ENCODE data around the gene DCXR.

DCXR gene

GRCh38 chr17:82037092-82037888, at the start of gene DCXR:
DCXR (minus strand) TSS chr17:82037697; CDS start chr17:82037682, 15 bp downstream.
- DNase-seq = peak; percentile 96

- DNase-seq = no peak
These were observed 48.7 kb upstream of the DCXR start for GRCh38 chr17:82085931-82086764.

GRCh38 chr17:82085031-82085861, 47.7 kb upstream of the DCXR start:
- DNase-seq = no peak

GRCh38 chr17:82084373-82085030, 47.0 kb upstream of the DCXR start:
- no peak for DNase-seq

- no peak for DNase-seq
These were observed 46.2 kb upstream of the DCXR start for GRCh38 chr17:82083533-82084359.

- DNase-seq = no peak
These were observed 45.5 kb upstream of the DCXR start for GRCh38 chr17:82083009-82083408.

GRCh38 chr17:82082456-82082855, 45.0 kb upstream of the DCXR start:
- no peak for DNase-seq

- no peak for DNase-seq
These were observed 44.5 kb upstream of the DCXR start for GRCh38 chr17:82081966-82082365.

- no peak for DNase-seq
These were observed 44.0 kb upstream of the DCXR start for GRCh38 chr17:82081546-82081945.

- DNase-seq = no peak
These were observed 43.4 kb upstream of the DCXR start for GRCh38 chr17:82080789-82081464.

- DNase-seq = no peak
These were observed 42.7 kb upstream of the DCXR start for GRCh38 chr17:82080048-82080788.

GRCh38 chr17:82079001-82079677, 41.6 kb upstream of the DCXR start:
- no peak for DNase-seq

GRCh38 chr17:82078433-82078832, 40.9 kb upstream of the DCXR start:
- DNase-seq = no peak

GRCh38 chr17:82077617-82078358, 40.3 kb upstream of the DCXR start:
- DNase-seq = no peak

- no peak for DNase-seq
These were observed 39.5 kb upstream of the DCXR start for GRCh38 chr17:82076785-82077591.

GRCh38 chr17:82076018-82076784, 38.7 kb upstream of the DCXR start:
- DNase-seq = no peak

- no peak for DNase-seq
These were observed 35.9 kb upstream of the DCXR start for GRCh38 chr17:82073446-82073845.

Measured in activated CD8-positive, alpha-beta memory T cell treated with anti-CD3 and anti-CD28 coated beads for 24 hours (primary cell).